HepG2 (cell line): ENCODE data around the gene PCGF3. TPM values are rescaled to one million over a fixed set of nuclear protein-coding genes. Genes with fewer than 3 reads are reported as not detected.

Source experiments
- CEBPG ChIP-seq: IDR thresholded peaks from 2 replicates; pipeline ENCODE4 v1.6.1; 2016
- FOXC1 ChIP-seq: sonication (generic); formaldehyde crosslinking; IDR thresholded peaks from 2 replicates; pipeline ENCODE4 v1.8.0; 2022; ENCODE audit warnings: mild to moderate bottlenecking, missing genetic modification reagents, borderline replicate concordance
- GATA4 ChIP-seq: sonication (generic); IDR thresholded peaks from 2 replicates; pipeline ENCODE4 v1.6.1; 2016; ENCODE audit warnings: antibody characterized with exemption, low read depth, borderline replicate concordance
- GLI4 ChIP-seq: sonication (generic); formaldehyde crosslinking; IDR thresholded peaks from 2 replicates; pipeline ENCODE4 v1.5.1; 2020; ENCODE audit warnings: missing genetic modification reagents, mild to moderate bottlenecking, moderate library complexity, borderline replicate concordance
- KDM6A ChIP-seq: IDR thresholded peaks from 2 replicates; pipeline ENCODE4 v1.6.1; 2016; ENCODE audit warnings: low read depth
- PAF1 ChIP-seq: IDR thresholded peaks from 2 replicates; pipeline ENCODE4 v1.6.1; 2016; ENCODE audit warnings: missing genetic modification reagents, missing compliant biosample characterization
- POGK ChIP-seq: sonication (generic); formaldehyde crosslinking; conservative IDR thresholded peaks from 2 replicates; pipeline ENCODE4 v1.8.0; 2022; ENCODE audit warnings: mild to moderate bottlenecking, moderate library complexity, missing genetic modification reagents
- RAD21 ChIP-seq: fragments of 450-650 bp; formaldehyde crosslinking; IDR thresholded peaks from 2 replicates; pipeline ENCODE4 v1.5.0; 2020; ENCODE audit warnings: mild to moderate bottlenecking
- SIN3B ChIP-seq: fragments of 150-350 bp; IDR thresholded peaks from 2 replicates; pipeline ENCODE4 v1.6.1; 2014; ENCODE audit warnings: low read length
- SP4 ChIP-seq: sonication (generic); formaldehyde crosslinking; IDR thresholded peaks from 2 replicates; pipeline ENCODE4 v1.8.1; 2023; ENCODE audit warnings: mild to moderate bottlenecking, missing genetic modification reagents
- STAT6 ChIP-seq: sonication (generic); formaldehyde crosslinking; IDR thresholded peaks from 2 replicates; pipeline ENCODE4 v1.4.0; 2020; ENCODE audit warnings: missing genetic modification reagents, mild to moderate bottlenecking, borderline replicate concordance
- ZBTB39 ChIP-seq: sonication (generic); formaldehyde crosslinking; IDR thresholded peaks from 2 replicates; pipeline ENCODE4 v1.5.0; 2020; ENCODE audit warnings: missing genetic modification reagents
- ZNF251 ChIP-seq: sonication (generic); formaldehyde crosslinking; IDR thresholded peaks from 2 replicates; pipeline ENCODE4 v1.9.0; 2021; ENCODE audit warnings: mild to moderate bottlenecking, missing genetic modification reagents
- ZNF335 ChIP-seq: sonication (generic); formaldehyde crosslinking; IDR thresholded peaks from 2 replicates; pipeline ENCODE4 v1.4.0; 2020; ENCODE audit warnings: missing genetic modification reagents
- ZNF337 ChIP-seq: sonication (generic); formaldehyde crosslinking; IDR thresholded peaks from 2 replicates; pipeline ENCODE4 v1.5.1; 2020; ENCODE audit warnings: missing genetic modification reagents, low read depth, mild to moderate bottlenecking, borderline replicate concordance
- ZNF432 ChIP-seq: sonication (generic); formaldehyde crosslinking; IDR thresholded peaks from 2 replicates; pipeline ENCODE4 v1.5.0; 2020; ENCODE audit warnings: missing genetic modification reagents, mild to moderate bottlenecking, borderline replicate concordance
- ZNF737 ChIP-seq: sonication (generic); formaldehyde crosslinking; IDR thresholded peaks from 2 replicates; pipeline ENCODE4 v1.5.0; 2020; ENCODE audit warnings: missing genetic modification reagents, mild to moderate bottlenecking, borderline replicate concordance
- polyA plus RNA-seq, 8 experiments: library from polyadenylated mRNA; depleted of rRNA in 3 of 8; stranded (reverse) in 7 of 8; unstranded in 1 of 8; fragments of >200 nt; fragmentation: Illumina TruSeq in 4 of 8; extraction: Trizol in 4 of 8; gene quantifications; 2 replicates each; pipeline versions ENCODE4 v1.2.1 to v1.2.3, GENCODE V29; 2011 to 2016; ENCODE audit warnings: low read depth in 4 of 8, missing spikeins in 1 of 8, mixed read lengths in 1 of 8; ENCODE audit not compliant: insufficient read depth in 1 of 8
- total RNA-seq, 5 experiments: library from RNA; depleted of rRNA; stranded (reverse); fragments of >200 nt; fragmentation: Illumina TruSeq; extraction: Trizol; gene quantifications; 2 replicates each; pipeline ENCODE4 v1.2.3, GENCODE V29; 2016; ENCODE audit warnings: low read depth in 1 of 5
- TF ChIP-seq, protein P1 (sequence below): sonication (generic); formaldehyde crosslinking; conservative IDR thresholded peaks from 2 replicates; pipeline ENCODE4 v1.8.1; 2023; ENCODE audit warnings: missing genetic modification reagents
- TF ChIP-seq, protein P2 (sequence below): sonication (generic); IDR thresholded peaks from 2 replicates; pipeline ENCODE4 v1.6.1; 2016; ENCODE audit warnings: low read depth, borderline replicate concordance
- TF ChIP-seq, protein P3 (sequence below): sonication (generic); formaldehyde crosslinking; IDR thresholded peaks from 2 replicates; pipeline ENCODE4 v1.8.0; 2022; ENCODE audit warnings: mild to moderate bottlenecking, missing genetic modification reagents, moderate library complexity

The PCGF3 gene
- total and polyA plus RNA-seq, 2 of the 13 experiments (the other 11 are each of a cell fraction or from before 2014, with no cell fraction given), result 28.6 to 66.2 TPM

DNA sequence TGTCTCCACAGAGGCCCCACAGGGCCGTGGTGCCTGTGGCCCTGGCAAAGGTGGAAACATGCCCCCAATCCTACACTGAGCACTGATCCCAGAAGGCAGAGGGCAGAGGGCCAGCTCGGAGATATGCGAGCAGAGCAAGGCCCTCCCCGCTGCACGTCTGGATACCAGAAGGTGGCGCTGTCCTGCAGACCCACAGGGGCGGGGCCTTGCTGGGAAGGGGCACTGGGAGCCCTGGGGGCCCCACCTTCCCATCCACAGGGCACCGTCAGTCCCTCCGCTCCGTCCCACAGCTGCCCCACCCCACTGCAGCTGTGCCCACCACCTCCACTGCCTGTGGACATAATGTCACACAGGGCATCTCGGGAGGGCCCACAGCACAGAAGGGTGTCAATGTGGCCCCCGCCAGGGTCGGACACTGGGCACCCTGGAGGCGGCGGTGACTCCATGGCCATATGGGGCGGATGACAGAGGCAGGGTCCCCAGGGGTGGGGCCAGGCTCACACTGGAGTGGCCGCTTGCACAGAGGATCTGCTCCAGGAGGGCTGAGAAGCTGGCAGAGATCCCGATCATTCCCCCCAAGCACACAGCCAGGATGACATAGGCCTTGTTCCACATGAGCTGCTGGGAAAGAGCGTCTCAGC, 21.5 kb upstream of the PCGF3 start (continued):
- TF ChIP-seq POGK (CRISPR knock-in tag) (no peak), ZBTB39 (CRISPR knock-in tag) (no peak), ZNF737 (CRISPR knock-in tag) (no peak), ZNF432 (no peak), SIN3B (no peak), KDM6A (CRISPR knock-in tag) (no peak), SP4 (CRISPR knock-in tag) (peak; percentile 80), ZNF251 (CRISPR knock-in tag) (no peak), FOXC1 (no peak), GLI4 (CRISPR knock-in tag) (no peak), RAD21 (CRISPR knock-in tag) (peak; percentile 56), ZNF335 (CRISPR knock-in tag) (no peak), ZNF337 (no peak), PAF1 (CRISPR knock-in tag) (no peak), STAT6 (CRISPR knock-in tag) (no peak), GATA4 (no peak), CEBPG (no peak)
- TF ChIP-seq, protein P1, sequence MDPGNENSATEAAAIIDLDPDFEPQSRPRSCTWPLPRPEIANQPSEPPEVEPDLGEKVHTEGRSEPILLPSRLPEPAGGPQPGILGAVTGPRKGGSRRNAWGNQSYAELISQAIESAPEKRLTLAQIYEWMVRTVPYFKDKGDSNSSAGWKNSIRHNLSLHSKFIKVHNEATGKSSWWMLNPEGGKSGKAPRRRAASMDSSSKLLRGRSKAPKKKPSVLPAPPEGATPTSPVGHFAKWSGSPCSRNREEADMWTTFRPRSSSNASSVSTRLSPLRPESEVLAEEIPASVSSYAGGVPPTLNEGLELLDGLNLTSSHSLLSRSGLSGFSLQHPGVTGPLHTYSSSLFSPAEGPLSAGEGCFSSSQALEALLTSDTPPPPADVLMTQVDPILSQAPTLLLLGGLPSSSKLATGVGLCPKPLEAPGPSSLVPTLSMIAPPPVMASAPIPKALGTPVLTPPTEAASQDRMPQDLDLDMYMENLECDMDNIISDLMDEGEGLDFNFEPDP (CRISPR knock-in tag), result no peak
- TF ChIP-seq, protein P2, sequence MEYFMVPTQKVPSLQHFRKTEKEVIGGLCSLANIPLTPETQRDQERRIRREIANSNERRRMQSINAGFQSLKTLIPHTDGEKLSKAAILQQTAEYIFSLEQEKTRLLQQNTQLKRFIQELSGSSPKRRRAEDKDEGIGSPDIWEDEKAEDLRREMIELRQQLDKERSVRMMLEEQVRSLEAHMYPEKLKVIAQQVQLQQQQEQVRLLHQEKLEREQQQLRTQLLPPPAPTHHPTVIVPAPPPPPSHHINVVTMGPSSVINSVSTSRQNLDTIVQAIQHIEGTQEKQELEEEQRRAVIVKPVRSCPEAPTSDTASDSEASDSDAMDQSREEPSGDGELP, result no peak
- TF ChIP-seq, protein P3, sequence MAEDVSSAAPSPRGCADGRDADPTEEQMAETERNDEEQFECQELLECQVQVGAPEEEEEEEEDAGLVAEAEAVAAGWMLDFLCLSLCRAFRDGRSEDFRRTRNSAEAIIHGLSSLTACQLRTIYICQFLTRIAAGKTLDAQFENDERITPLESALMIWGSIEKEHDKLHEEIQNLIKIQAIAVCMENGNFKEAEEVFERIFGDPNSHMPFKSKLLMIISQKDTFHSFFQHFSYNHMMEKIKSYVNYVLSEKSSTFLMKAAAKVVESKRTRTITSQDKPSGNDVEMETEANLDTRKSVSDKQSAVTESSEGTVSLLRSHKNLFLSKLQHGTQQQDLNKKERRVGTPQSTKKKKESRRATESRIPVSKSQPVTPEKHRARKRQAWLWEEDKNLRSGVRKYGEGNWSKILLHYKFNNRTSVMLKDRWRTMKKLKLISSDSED (CRISPR knock-in tag), result peak; percentile 80; the same call in 1 of the 2 replicates
